ENCODE results near the gene ZPLD1. TPM values are rescaled to one million over a fixed set of nuclear protein-coding genes. Genes with fewer than 3 reads are reported as not detected.

The ZPLD1 gene
- total RNA-seq, 1 experiment from 2014 or later: not detected

DNA sequence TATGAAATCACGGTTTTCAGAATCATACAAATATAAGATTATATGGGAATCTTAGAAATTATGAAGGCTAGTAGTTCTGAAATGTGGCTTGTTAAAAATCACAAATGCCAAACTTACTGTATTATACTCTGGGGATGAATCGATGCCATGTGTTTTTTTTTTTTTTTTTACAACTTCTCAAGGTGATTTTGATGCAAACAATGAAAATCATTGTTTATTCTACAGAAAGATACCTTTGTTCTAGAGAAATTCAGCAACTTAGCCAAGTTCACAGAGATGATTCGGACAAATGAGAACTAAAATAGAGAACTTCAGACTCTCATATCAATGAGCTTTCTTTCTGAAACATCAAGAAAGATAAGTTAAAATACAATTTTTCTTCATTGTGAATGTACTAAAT lies 92.0 kb downstream of the ZPLD1 start:
- H3K27ac Mint-ChIP-seq: no peak overlapping the region
- H2BK12ac ChIP-seq (ENCODE audit: insufficient read length, low read depth, low read length): no peak overlapping the region
- H3K23me2 ChIP-seq (ENCODE audit: insufficient read length, low read depth, low read length, poor library complexity, severe bottlenecking): no peaks in the 10 kb centered on the region
- H3K4ac ChIP-seq (ENCODE audit: low read depth, low read length): no peak overlapping the region
- no peak overlapping the region for H3T11ph ChIP-seq (ENCODE audit: low read length)
- H3K9ac ChIP-seq (ENCODE audit: extremely low read depth, insufficient read length, low read length): no peak overlapping the region
- no peak overlapping the region for H3K18ac ChIP-seq (ENCODE audit: insufficient read length, low read depth, low read length)
- no peak overlapping the region for H2AFZ ChIP-seq (ENCODE audit: low read length)
- H3K9me3 Mint-ChIP-seq: no peaks in the 10 kb centered on the region
- no peak overlapping the region for H3K23ac ChIP-seq (ENCODE audit: insufficient read length, low read depth, low read length)
- H3K4me3 Mint-ChIP-seq: no peak overlapping the region
- no peaks in the 10 kb centered on the region for H3K27me3 ChIP-seq (ENCODE audit: insufficient read depth, low read length)
- H3K79me1 ChIP-seq (ENCODE audit: insufficient read depth, low read depth, low read length, poor library complexity, severe bottlenecking): no peaks in the 10 kb centered on the region
- no peak overlapping the region for H4K5ac ChIP-seq (ENCODE audit: insufficient read length, low read depth, low read length)
- H2AK5ac ChIP-seq (ENCODE audit: insufficient read length, low read length): no peak overlapping the region
- no peak overlapping the region for H4K8ac ChIP-seq (replicated peaks; ENCODE audit: insufficient read length, low read depth, low read length)
- H3K56ac ChIP-seq (ENCODE audit: insufficient read length, low read depth, low read length): no peak overlapping the region
- no CpG with 5 or more reads among the region's 3 CpGs for WGBS (ENCODE audit: extremely low coverage, insufficient read length, low lambda C conversion rate)
- no peaks in the 10 kb centered on the region for H3K4me1 ChIP-seq (ENCODE audit: insufficient read depth, low read length)
- 0 out of 2 replicates have a peak, but pooled peaks cover 1% of the 10 kb centered on the region for H3K27me3 Mint-ChIP-seq (ENCODE audit: low read depth)
- no peaks in the 10 kb centered on the region for H3K36me3 Mint-ChIP-seq (ENCODE audit: insufficient read depth in 1 of 3, low read depth in 3 of 3)
- TF ChIP-seq, protein P1, sequence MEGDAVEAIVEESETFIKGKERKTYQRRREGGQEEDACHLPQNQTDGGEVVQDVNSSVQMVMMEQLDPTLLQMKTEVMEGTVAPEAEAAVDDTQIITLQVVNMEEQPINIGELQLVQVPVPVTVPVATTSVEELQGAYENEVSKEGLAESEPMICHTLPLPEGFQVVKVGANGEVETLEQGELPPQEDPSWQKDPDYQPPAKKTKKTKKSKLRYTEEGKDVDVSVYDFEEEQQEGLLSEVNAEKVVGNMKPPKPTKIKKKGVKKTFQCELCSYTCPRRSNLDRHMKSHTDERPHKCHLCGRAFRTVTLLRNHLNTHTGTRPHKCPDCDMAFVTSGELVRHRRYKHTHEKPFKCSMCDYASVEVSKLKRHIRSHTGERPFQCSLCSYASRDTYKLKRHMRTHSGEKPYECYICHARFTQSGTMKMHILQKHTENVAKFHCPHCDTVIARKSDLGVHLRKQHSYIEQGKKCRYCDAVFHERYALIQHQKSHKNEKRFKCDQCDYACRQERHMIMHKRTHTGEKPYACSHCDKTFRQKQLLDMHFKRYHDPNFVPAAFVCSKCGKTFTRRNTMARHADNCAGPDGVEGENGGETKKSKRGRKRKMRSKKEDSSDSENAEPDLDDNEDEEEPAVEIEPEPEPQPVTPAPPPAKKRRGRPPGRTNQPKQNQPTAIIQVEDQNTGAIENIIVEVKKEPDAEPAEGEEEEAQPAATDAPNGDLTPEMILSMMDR (conservative IDR thresholded peaks at IDR 0.05): no peak
- H4K91ac ChIP-seq (ENCODE audit: insufficient read length, low read depth, low read length): no peak overlapping the region
- no peak overlapping the region for H2BK5ac ChIP-seq (ENCODE audit: insufficient read length, low read length)
- H3K27ac ChIP-seq (ENCODE audit: insufficient read length, low read depth, low read length): no peak overlapping the region
- no peaks in the 10 kb centered on the region for H3K9me3 ChIP-seq (ENCODE audit: control insufficient read depth, low read depth, low read length)
- no peak for DNase-seq
- H3K14ac ChIP-seq (ENCODE audit: insufficient read depth, low read length): no peak overlapping the region
- H2BK120ac ChIP-seq (ENCODE audit: low read depth, low read length, poor library complexity, severe bottlenecking): no peak overlapping the region
- no peaks in the 10 kb centered on the region for H3K79me2 ChIP-seq (ENCODE audit: insufficient read depth, low read length)
- no peaks in the 10 kb centered on the region for H3K4me1 Mint-ChIP-seq
- H2BK15ac ChIP-seq (ENCODE audit: low read depth, low read length): no peak overlapping the region
- no peaks in the 10 kb centered on the region for H4K20me1 ChIP-seq (ENCODE audit: control insufficient read depth, insufficient read depth, insufficient read length)
- no peak overlapping the region for H3K4me2 ChIP-seq (ENCODE audit: insufficient read depth, insufficient read length, low read length)
- H2BK20ac ChIP-seq (ENCODE audit: low read depth, low read length, poor library complexity, severe bottlenecking): no peak overlapping the region

Measured in H9 (cell line).